Muscle layer of duodenum (tissue), 2 donors: Measurements from ENCODE around the gene ZNF444.
"Not testable (repeated sequence)": the region's sequence is repeated elsewhere in the genome, so short reads cannot be mapped to it uniquely, and the experiment has no call there.

Source experiments
- H3K27ac ChIP-seq: one replicate; pipeline ENCODE4 v1.7.0; 2013; ENCODE audit warnings: mild to moderate bottlenecking, low read length
- H3K27me3 ChIP-seq: one replicate; pipeline ENCODE4 v1.7.0; 2013; ENCODE audit warnings: low read depth, mild to moderate bottlenecking, control low read depth, low read length
- H3K36me3 ChIP-seq, 2 donors: one replicate each; pipeline ENCODE4 v1.7.0; 2013; ENCODE audit warnings: low read length in 2 of 2, control low read depth in 1 of 2, mild to moderate bottlenecking in 1 of 2; ENCODE audit not compliant: insufficient read depth in 2 of 2, control insufficient read depth in 1 of 2
- H3K4me1 ChIP-seq, 2 donors: one replicate each; pipeline ENCODE4 v1.7.0; 2013; ENCODE audit warnings: low read length in 2 of 2, mild to moderate bottlenecking in 2 of 2, control low read depth in 1 of 2, moderate library complexity in 1 of 2; ENCODE audit not compliant: insufficient read depth in 2 of 2, control insufficient read depth in 1 of 2
- H3K4me3 ChIP-seq, 2 donors: one replicate each; pipeline ENCODE4 v1.7.0; 2013; ENCODE audit warnings: low read length in 2 of 2, low read depth in 1 of 2, mild to moderate bottlenecking in 1 of 2
- H3K9me3 ChIP-seq, 2 donors: one replicate each; pipeline ENCODE4 v1.7.0; 2013; ENCODE audit warnings: low read length in 2 of 2, control low read depth in 1 of 2, mild to moderate bottlenecking in 1 of 2; ENCODE audit not compliant: control insufficient read depth in 1 of 2
- donor health status: healthy.

The ZNF444 gene

DNA sequence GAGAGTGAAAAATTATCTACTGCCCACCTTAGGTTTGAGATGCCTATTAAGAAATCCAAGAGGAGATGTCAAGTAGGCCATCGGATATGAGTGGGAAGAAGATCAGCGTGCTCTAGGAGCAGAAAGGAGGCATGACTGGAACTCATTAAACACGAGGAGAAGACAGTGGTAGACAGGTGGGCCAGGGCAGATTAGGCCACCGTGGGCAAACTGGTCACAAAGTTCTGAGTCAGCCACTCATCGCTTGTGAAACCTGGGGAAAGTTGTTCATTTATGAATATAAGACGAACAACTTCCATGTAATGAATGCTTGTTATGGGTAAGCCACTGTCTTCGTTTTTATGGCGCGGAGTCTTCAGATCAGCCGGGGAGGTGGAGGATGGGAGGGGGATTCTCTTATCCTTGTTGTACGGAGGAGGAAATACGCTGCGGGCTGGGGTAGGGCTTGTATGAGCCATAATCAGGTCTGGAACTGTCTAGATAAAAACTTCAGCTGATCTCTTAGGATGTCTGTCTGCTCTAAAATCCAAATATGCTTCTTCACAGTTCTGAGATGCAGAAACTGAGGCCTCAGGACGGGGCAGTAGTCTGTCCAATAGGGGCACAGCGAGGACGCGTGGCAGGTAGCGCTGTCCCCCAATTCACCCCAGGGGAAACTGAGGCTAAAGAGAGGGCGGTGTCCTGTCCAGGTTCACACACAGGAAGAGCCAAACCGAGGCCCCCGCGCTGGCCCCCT, 1.1 kb upstream of the ZNF444 start:
- Histone ChIP-seq H3K4me3 (peak overlapping the region; percentile 73 to 82), H3K9me3 (no peaks in the 10 kb centered on the region), H3K27ac (peak overlapping the region; percentile 81), H3K27me3 (no peaks in the 10 kb centered on the region), H3K36me3 (no peaks in the 10 kb centered on the region), H3K4me1 (peaks cover 10 to 14% of the 10 kb centered on the region in 2 donors)

DNA sequence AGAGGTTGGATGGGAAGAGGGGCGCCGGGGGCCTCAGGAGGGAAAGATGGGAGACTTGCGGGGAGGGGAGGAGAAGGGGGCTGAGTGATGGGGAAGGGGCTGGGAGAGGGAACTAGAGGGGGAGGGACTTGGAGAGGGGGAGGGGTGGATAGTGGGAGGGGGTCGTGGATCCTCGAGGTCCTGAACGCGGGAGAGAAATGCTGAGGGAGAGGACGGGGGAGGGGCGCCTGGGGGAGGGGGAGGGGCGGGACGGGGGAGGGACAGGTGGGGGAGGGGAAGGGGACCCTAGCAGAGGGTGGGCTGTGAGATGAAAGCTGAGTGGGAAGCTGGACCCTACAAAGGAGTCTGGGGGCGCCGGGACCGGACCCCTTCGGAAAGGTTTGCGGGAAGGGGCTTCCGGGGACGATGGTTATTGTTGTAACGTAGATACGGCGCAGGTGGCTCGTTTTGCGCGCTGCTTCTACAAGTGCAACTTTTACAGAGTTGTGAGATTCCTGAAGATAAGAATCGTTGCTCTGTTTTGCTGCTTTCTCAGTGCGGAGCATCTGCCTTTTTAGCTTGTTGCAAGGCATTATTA, 418 bp downstream of the ZNF444 start:
- peak overlapping the region; percentile 71 for H3K27ac ChIP-seq
- H3K36me3 ChIP-seq: peaks cover 0 to 6% of the 10 kb centered on the region in 2 donors
- peak overlapping the region; percentile 67 to 73 for H3K4me3 ChIP-seq
- no peaks in the 10 kb centered on the region for H3K9me3 ChIP-seq
- no peaks in the 10 kb centered on the region for H3K27me3 ChIP-seq
- H3K4me1 ChIP-seq: peaks cover 10 to 14% of the 10 kb centered on the region in 2 donors

DNA sequence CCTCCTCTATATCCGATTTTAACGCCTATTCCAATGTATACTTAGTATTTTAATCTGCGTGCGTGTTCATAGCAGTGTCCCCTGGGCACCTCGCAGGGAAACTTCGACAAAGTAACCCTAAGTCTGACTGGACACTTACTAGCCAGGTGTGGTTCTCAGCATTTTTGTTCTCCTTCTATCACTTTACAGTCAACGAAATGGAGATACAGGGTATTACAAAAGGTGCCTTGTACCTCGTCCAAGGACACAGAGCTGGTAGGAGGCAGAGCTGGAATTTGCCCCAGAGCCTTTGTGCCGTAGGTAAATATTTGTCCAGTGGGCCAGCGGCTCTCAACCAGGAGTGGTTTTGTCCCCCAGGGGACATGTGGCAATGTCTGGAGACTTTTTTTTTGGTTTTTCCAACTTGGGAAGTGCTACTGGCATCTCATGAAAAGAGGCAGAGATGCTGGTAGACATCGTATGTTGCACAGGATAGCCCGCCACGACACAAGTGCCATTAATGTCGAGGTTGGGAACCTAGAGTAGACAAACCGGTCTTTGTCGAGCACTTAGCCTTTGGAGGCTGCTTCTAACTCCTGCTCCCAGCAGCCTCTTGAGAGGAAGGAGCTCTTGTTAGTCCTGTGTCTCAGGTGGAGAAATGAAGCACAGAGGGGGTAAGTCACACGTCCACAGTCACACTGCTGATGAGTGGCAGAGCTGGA, 1.1 kb downstream of the ZNF444 start:
- Histone ChIP-seq H3K27me3 (no peaks in the 10 kb centered on the region), H3K27ac (peak overlapping the region; percentile 71), H3K36me3 (peaks cover 0 to 13% of the 10 kb centered on the region in 2 donors), H3K4me1 (peaks cover 10 to 14% of the 10 kb centered on the region in 2 donors), H3K9me3 (no peaks in the 10 kb centered on the region), H3K4me3 (peak overlapping the region; percentile 67 to 73)

- Histone ChIP-seq H3K27ac (peak overlapping the region; percentile 71), H3K27me3 (no peaks in the 10 kb centered on the region), H3K4me1 (peaks cover 10 to 14% of the 10 kb centered on the region in 2 donors), H3K36me3 (peaks cover 2 to 20% of the 10 kb centered on the region in 2 donors), H3K9me3 (no peaks in the 10 kb centered on the region), H3K4me3 (no peak overlapping the region)
Observed at GRCh38 chr19:56142897-56143434, 1.9 kb downstream of the ZNF444 start.

GRCh38 chr19:56144376-56144775, 3.3 kb downstream of the ZNF444 start:
- Histone ChIP-seq H3K27ac (no peak overlapping the region), H3K27me3 (no peaks in the 10 kb centered on the region), H3K36me3 (peaks cover 8 to 31% of the 10 kb centered on the region in 2 donors), H3K4me1 (peaks cover 10 to 14% of the 10 kb centered on the region in 2 donors), H3K9me3 (no peaks in the 10 kb centered on the region), H3K4me3 (no peak overlapping the region)

GRCh38 chr19:56144831-56145230, 3.7 kb downstream of the ZNF444 start:
- Histone ChIP-seq H3K4me1 (peaks cover 9 to 14% of the 10 kb centered on the region in 2 donors), H3K27ac (no peak overlapping the region), H3K9me3 (no peaks in the 10 kb centered on the region), H3K4me3 (no peak overlapping the region), H3K27me3 (no peaks in the 10 kb centered on the region), H3K36me3 (peaks cover 8 to 35% of the 10 kb centered on the region in 2 donors)

- no peaks in the 10 kb centered on the region for H3K9me3 ChIP-seq
- no peak overlapping the region for H3K27ac ChIP-seq
- peaks cover 10% of the 10 kb centered on the region in 2 donors for H3K4me1 ChIP-seq
- H3K27me3 ChIP-seq: no peaks in the 10 kb centered on the region
- H3K36me3 ChIP-seq: peaks cover 8 to 42% of the 10 kb centered on the region in 2 donors
- H3K4me3 ChIP-seq: no peak overlapping the region
Observed at GRCh38 chr19:56145698-56146097, 4.6 kb downstream of the ZNF444 start.

DNA sequence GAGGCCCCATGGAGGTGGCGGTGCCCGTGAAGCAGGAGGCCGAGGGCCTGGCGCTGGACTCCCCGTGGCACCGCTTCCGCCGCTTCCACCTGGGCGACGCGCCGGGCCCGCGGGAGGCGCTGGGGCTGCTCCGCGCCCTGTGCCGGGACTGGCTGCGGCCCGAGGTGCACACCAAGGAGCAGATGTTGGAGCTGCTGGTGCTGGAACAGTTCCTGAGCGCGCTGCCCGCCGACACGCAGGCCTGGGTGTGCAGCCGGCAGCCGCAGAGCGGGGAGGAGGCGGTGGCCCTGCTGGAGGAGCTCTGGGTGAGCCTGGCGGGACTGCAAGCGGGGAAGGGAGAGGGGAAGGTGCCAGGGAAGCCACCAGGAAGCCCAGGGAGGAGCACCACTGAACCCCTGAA, 5.8 kb downstream of the ZNF444 start:
- H3K9me3 ChIP-seq: no peaks in the 10 kb centered on the region
- H3K36me3 ChIP-seq: peaks cover 8 to 42% of the 10 kb centered on the region in 2 donors
- H3K4me1 ChIP-seq: peaks cover 8% of the 10 kb centered on the region in 2 donors
- H3K4me3 ChIP-seq: no peak overlapping the region
- H3K27me3 ChIP-seq: no peaks in the 10 kb centered on the region
- H3K27ac ChIP-seq: no peak overlapping the region

- H3K4me1 ChIP-seq: peaks cover 4% of the 10 kb centered on the region in 2 donors
- H3K4me3 ChIP-seq: no peak overlapping the region
- H3K27ac ChIP-seq: no peak overlapping the region
- H3K9me3 ChIP-seq: no peaks in the 10 kb centered on the region
- H3K27me3 ChIP-seq: no peaks in the 10 kb centered on the region
- H3K36me3 ChIP-seq: peaks cover 8 to 42% of the 10 kb centered on the region in 2 donors
Observed at GRCh38 chr19:56147307-56147706, 6.2 kb downstream of the ZNF444 start.

DNA sequence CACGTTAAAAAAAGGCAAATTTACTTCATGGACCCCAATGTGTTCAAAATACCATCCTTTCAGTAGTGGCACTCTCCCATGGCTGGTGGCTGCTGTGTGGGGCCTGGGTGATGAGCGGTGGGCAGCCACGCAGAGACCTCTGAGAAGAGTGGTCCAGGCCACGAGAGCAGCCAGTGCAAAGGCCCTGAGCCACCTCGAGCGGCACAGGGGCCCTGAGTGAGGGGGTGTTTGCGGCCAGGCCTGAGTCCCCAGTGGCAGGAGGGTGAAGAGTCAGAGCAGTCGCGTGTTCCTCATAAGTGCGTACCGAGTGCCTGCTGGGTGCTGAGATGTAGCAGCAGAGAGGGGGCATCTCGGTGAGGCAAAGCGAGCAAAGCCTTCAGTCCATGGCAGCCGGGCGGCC, 7.0 kb downstream of the ZNF444 start:
- Histone ChIP-seq H3K4me1 (peaks cover 0 to 4% of the 10 kb centered on the region in 2 donors), H3K9me3 (no peaks in the 10 kb centered on the region), H3K4me3 (no peak overlapping the region), H3K27ac (no peak overlapping the region), H3K27me3 (no peaks in the 10 kb centered on the region), H3K36me3 (peaks cover 8 to 42% of the 10 kb centered on the region in 2 donors)

DNA sequence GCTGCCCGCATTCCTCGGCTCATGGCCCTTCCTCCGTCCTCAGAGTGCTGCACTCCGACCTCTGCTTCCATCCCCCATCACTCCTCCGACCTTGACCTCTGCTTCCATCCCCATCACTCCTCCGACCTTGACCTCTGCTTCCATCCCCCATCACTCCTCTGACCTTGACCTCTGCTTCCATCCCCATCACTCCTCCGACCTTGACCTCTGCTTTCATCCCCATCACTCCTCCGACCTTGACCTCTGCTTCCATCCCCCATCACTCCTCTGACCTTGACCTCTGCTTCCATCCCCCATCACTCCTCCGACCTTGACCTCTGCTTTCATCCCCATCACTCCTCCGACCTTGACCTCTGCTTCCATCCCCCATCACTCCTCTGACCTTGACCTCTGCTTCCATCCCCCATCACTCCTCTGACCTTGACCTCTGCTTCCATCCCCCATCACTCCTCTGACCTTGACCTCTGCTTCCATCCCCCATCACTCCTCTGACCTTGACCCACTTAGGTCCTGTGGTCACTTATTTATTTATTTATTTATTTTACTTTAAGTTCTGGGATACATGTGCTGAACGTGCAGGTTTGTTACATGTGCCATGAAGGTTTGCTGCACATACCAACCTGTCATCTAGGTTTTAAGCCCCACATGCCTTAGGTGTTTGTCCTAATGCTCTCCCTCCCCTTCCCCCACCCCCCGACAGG, 8.0 kb downstream of the ZNF444 start:
- H3K4me3 ChIP-seq, H3K4me1 ChIP-seq, H3K9me3 ChIP-seq, H3K27ac ChIP-seq, H3K27me3 ChIP-seq: not testable (repeated sequence)
- peaks cover 8 to 42% of the 10 kb centered on the region in 2 donors for H3K36me3 ChIP-seq
